ENCODE data around the gene SLU7.

GRCh38 chr5:160466116-160466515 lies 47.2 kb upstream of the SLU7 start:
- no peak for TF ChIP-seq CTCF (IDR thresholded peaks at IDR 0.05)
- TF ChIP-seq EZH2 (IDR thresholded peaks at IDR 0.05) = no peak
